Measurements from ENCODE around the gene POMT2.
"Not testable (repeated sequence)": the region's sequence is repeated elsewhere in the genome, so short reads cannot be mapped to it uniquely, and the experiment has no call there.

POMT2 gene

DNA sequence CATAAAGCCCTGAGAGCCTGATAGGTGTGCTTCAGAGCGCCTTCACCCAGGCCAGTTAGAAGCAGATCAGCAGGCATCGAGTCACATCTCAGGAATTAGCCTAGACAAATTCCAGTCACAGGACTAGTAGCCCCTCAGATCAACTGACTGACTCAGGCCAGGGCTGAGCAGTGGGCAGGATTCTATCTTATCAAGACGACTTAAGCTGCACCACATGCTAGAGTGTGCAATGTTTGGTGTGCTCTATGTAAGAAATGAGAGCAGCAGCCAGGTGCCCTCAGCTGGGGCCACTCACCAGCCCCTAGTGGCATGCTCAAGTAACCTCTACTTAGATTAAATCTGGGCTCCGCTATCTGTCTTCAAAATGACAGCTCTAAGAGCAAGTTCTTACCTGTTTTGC, 30.0 kb downstream of the POMT2 start:
- DNase-seq: no peak

DNA sequence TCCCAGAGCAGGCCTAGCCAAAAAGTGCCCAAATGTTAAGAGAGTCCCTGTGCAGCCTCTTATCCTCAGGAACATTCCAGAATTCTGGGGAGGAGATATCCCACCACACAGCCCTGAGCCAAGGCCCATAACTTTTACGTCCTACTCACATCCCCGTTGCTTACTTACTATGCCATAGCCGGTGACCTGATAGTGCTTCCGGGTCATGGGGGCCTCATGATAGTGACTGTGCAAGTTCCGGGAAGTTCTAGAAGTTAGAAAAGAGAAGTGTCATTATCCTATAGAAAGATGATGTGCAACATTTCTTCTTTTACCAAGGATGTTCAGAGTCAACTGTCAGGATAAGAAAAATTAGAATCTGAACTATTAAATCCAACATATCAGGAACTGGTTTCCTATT, 34.1 kb downstream of the POMT2 start:
- DNase-seq: no peak

DNA sequence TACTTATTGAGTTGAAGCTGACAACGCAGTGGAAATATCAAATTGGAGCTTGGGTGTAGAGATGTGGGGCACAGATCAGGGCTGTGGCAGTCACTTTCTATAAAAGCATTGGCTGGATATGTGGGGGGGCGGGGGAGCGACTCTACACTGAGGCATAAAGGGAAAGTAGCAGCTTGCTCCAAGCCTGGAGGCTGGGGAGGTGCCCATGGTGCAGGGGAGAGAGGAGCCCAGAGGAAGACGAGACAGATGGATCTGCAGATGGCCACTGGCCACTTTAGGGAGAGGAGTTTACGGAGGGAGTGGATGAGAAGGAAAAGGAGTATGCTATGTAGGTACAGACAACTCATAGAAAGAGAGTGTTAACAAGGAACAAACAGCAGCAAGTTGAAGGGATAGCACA, 36.2 kb downstream of the POMT2 start:
- peak; percentile 25 for DNase-seq

DNA sequence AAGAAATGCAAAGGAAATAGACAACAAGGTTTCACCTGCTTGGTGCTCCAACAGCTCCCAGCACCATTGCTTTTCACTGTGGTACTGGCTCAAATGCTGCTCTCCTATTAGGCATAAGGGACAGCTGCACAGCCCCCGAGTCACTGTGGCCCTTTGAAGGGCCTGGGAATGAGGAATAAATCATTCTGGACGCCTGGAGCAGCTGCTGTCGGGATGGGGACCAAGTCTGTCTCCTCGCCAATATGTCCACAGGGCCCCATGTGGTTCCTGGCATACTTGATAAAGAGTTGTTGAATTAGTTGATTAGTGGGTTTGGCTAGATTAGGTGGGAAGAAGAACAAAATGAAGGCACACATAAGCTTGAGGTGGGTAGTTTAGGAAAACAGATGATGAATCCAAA, 36.6 kb downstream of the POMT2 start:
- no peak for DNase-seq

DNA sequence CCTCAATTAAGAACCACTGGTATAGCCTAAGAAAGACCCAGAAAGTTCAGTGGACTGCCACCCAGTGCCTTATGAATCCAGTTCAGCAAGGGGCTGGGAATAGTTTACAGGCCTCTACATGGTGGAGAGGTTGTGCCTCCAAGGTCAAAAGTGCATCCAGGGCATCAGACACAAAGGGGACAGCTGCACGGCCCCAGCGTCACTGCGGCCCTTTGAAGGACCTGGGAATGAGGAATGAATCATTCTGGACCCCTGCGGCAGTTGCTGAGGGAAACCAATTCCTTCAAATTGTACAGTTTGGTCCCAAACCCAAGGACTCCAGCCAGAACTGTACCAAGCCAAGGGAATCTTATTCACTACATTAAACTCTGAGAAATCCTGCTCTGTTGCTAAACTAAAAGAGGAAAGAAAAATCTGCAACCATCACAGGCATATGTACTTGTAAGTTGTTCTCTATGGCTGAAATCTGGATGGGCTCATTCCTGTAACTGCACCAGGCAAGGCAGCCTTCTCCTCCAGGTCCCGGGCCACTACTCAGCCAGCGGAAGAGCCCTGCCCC, 38.8 kb downstream of the POMT2 start:
- no peak for DNase-seq

DNA sequence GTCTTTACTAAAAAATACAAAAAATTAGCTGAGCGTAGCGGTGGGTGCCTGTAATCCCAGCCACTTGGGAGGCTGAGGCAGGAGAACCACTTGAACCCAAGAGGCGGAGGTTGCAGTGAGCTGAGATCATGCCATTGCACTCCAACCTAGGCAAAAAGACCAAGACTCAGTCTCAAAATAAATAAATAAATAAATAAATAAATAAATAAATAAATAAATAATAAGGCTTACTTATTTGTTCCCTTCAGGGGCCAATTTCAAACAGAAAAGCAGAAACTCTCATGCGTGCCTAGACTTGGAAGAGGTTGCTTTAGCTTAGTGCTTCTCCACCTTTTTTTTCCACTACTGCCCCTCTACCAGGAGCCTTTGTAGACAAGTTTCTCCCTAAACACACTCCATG, 39.8 kb downstream of the POMT2 start:
- not testable (repeated sequence) for DNase-seq

DNA sequence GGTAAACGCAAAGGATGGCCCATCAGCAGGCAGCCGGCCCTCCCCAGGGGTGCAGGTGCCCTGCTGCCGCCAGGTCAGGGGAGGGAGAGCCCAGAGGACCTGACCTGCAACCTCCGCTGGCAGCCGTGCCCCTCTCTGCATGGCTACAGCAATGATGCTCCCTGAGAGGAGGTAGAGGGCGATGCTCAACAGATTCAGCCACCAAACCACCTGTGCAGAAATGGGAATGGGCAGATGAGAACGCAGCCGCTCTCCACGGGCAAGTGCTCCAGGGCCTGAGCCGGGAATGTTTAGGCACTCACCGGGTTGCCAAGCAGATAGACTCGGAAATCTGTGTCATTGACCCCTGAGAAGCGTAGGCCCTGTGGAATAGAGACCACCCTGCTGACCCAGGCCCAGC, 41.0 kb downstream of the POMT2 start:
- no peak for DNase-seq

DNA sequence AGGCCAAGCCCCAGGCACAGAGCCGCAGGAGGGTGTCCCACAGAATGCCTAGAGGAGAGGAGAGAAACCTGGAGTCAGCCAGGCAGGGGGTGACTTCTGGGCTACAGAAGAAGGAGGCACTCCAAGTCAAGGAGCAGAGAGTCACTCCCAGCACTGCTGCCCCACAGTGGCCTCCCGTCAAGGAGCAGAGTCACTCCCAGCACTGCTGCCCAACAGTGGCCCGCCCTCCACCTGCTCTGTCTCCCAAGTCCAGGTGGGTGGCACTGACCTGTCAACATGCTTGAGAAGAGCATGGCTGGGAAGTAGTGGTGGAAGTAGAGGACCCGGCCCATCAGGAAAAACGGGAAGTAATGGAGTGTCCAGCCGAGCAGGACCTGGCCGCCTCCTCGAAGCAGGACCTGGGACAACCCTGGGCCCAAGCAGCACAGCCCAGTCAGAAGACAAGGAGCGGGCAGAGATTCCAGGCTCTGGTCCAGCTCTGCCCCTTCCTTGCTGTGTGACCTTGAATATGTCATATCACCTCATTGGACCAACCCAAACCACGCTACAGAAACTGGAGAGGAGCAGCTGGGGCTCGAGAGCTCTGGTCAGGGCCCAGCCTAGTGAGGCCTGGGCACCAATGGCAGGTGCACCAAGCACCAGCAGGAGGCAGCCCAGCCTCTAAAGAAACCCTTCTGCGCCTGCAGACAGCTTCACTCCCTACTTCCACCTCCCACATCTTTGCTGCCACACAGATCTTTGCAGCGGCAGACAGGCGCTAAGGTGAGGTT, 42.0 kb downstream of the POMT2 start:
- no peak for DNase-seq

DNA sequence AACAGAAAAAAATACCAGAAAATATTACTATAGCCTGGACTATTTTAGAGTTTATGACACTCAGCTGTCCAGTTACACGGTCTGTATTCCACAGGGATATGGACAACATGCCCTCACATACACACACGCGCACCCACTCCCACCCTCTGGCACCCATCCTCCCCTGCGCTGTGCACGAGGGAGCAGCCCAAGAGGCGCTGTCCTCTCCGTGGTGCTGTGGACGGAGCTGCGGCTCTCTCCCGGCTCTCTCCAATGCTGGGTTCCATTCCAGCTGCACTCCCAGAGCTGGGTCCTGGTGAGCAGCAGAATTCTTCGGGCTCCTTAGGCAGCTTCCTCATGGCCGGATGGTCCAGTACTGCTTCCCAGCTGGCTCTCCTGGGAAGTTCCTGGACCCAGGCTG, 43.7 kb downstream of the POMT2 start:
- DNase-seq: no peak

DNA sequence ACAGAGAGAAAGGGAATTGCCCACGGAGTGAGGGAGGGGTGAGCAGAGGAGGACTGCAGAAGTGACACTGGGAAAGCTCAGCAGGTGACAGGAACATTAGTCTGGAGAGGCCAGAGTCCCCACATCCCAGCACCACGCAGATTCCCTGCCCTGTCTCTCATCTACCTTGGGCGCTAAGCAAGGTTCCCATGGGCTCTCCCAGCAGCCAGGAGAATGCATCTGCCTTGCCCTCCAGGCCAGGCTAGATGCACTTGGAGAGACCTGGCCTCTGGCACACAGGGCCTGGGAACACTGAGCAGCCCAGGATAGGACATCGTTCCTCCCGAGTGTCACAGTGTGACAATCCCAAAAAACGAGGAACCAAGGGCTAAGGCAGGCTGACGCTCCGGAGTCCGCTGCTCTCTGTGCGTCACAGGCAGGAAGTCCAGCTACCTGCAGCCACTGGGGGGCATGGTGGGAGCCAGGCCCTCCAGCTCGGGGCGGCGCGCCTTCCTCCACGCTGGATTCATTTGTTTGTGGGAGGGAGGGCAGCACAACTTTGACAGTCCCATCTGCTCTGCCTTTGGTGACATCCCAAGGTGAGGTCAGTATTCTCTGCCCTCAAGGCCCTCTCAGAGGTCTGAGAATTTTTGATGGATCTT, 44.3 kb downstream of the POMT2 start:
- DNase-seq: no peak

DNA sequence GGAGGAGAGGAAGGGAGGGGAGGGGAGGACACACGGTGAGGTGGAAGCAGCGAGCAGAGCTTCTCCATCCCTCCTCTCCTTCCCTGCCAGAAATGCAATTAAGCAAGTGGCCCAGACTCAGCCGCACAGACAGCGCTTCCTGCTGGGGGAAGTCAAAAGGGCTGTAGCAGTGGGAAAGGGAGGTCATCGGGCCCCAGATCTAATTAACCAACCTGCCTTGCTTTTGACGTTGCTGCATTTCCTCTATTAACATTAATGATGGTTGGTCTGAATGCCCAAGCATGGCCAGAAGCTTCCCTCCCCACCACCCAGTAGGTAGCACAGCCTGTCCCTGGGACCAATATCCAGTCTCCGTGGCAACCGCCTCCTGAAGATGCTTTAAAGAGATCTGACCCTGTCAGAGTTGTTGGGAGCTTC, 45.1 kb downstream of the POMT2 start:
- DNase-seq: no peak

DNA sequence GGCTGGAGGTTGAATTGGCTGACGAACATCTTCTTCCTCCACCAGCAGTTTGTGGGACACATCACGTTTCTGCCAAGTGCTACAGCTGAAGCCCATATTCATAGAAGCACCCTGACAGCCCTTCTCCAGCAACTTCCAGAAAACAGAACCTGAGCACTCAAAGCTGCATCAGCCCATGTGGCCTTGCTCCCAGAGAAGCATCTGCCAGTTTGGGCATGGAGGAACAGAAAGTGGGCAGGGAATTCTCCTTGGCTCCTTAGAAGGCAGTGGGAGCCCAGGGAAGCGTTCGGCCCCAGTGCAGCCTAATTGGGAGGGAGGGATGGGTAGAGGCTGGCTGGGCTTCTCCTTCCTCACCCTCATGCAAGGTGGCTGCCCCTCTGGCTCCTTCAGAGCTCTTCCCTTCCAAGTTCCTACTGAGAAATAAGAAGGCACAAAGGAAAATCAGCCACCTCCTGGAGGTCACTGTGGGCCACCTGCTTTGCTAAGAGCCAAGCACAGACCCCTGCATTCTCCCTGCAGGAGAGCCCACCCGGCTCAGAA, 45.6 kb downstream of the POMT2 start:
- no peak for DNase-seq

DNA sequence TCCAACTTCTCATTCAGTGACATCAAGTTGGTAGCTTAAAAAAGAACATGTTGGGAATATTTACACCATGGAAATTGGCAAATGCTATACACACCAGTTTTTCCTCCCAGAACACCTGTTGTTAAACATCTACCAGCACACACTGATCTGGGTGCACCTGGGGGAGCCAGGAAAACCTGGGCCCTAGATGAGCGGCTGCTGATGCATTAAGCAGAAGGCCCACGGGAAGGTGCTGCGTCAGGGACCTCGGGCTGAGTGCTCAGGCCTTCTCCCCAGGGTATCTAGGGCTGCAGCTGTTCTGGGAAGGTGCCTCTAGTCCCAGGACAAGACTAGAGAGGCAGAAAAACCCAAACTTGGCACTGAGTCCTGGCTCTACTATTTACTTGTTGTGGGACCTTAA, 46.9 kb downstream of the POMT2 start:
- DNase-seq: no peak

DNA sequence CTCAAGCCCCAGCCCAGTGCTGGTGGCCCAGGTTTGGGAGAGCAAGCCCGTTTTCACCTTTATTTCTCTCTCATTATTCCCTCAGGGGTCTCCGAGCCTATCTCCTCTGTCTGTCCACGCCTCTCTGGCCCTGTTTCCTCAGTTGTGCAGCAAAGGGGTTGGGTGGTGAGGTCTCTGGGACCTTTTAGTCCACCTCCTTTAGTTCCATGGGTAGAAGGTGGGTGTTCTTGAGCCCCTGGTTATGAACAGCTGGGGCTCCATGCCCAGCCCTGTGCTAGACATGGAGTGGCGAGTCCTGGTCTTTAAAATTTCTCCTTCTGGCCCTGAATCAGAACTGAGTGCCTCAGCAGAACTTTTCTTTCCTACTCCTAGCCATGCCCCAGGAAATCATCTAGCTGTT, 48.4 kb downstream of the POMT2 start:
- DNase-seq: no peak

DNA sequence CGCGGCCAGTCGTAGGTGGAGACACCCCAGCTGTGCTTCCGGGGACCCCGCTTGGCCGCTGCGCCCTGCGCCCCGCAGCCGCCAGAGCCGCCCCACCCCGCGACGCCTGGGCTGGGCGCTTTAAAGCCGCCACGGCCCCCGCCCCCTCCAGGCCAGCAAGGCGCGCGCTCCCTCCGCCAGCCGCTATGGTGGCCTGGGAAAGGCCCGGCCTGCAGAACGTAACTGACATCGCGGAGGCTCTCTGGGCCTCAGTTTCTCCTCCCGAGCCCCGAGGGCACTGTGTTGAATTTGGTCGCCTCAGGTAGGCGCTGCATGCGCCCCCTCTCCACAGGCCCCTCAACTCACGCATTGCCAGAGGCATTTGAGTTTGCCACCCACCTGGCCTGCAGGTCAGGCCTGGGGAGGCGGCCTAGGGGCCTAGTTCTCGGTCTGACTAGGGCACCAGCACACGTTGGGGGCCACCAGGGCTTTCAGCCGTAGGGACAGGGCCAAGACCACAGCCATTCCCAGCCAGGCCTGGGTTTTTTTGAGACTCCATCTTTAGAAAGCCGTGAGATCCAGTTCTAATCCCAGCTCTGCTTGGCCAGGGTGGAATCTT, 49.5 kb downstream of the POMT2 start, which contains the start of gene NGB:
Gene NGB (minus strand): TSS at position 94 of the 598 bp plus-strand sequence. CDS start 269 bp downstream, outside the sequence.
- DNase-seq: no peak

DNA sequence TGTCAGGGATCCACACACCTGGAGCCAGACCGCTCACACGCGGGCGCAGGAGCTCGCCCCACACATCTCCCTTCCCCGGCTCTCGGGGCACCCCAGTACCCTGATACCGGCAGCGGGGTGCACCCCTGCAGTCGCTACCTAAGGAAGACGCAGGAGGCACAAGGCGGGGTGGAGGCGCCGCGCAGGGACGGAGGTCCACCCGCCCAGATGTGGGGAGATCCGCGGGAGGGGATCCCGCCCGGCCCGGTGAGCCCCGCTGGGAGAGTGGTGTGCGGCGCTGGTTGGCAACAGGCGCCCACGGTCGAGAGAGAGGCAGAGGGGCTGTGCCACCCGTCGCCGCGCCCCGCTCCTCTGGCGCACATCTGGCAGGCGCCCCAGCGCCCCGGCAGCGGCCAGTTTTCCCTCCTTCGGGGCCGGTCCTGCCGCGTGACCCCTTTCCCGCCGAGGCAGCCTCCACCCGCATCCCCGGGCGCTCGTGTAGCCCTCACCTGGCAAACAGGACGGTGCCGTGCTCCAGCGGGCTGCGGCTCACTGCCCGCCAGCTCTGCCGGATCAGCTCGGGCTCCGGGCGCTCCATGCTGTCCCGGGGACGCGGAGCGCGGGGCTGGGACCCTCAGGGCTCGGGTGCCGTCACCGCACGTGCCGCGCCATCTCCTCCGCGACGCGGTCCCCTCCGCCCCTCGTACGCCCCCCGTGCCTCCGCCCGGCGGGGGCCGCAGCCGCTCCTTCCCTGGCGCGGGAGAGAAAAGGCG, 50.1 kb downstream of the POMT2 start:
- no peak for DNase-seq

DNA sequence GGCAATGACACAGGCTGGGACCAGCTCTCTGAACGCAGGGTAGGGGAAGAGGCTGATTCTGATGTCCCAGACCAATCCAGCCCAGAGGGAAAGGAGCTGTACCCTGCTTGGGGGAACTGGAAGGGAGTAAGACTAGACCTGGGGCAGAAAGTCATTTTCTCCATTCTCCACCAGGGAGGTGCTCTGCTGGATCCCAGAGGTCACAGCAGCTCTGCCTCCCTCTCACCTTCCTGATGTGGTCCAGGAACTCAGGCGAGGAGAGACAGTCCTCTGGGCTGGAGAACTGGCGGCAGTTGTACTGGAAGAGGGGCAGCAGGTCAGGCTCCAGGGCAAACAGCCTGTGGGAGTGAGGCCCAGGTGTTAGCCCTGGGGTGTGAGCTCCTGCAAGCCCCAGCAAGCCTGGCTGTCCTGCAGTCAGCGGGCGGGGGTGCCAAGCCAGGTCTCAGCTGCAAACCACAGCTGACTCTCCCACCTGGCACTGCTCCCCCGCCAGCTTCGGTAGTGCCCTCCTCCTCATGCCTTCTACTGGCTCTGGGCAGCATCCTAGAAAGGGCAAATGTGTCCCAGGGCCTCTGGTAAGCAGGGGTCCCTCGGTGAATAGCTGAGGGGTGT, 51.6 kb downstream of the POMT2 start:
- DNase-seq: peak; percentile 34

DNA sequence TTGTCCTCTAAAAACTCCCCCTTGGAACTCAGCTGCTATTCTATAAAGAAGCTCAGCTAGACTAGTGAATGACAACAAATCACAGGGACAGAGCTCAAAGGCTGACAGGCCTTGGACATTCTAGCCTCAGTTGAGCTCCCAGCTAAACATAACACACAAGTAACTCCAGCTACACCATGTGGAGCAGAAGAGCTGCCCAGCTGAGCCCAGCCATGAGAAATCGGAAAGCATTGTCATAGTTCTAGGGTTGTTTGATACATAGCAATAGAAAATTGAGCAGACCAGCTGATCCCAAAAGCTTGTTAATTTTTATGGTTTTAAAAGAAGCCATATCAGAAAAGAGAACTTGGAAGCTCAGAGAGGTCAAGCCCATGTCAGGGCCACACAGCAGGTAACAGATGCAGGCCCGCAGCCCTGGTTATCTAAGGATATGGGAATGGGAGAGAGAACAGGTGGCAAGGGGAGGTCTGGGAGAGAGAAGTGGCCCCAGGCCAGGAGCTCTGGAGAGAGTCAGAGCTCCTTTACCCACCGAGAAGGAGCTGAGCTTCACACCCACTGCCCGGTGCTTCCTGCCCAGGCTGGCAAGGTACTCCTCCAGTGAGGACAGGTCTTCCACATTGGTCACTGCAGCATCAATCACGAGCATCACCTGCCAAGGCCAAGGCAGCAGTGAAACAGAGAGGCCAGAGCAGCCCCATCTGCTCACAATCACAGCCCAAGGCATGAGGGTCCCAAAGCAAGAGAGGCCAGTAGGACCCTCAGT, 52.6 kb downstream of the POMT2 start:
- DNase-seq: no peak

DNA sequence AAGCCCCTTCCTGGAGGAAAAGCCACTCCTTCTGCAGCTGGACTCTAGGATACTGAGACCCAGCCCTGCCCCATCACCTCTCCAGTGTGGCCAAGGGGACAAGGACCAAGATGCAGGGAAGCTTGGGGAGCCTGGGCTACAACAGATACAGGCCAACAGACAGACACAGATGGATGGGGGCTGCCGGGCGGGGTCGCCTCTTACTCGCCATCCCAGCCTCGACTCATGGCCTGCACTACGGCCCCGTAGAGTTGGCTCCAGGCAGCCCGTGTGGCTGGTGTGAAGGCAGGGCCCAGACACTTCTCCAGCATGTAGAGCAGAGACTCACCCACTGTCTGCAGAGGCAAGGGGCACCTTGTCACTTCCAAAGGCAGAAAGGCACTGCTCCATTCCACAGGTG, 54.3 kb downstream of the POMT2 start:
- DNase-seq: no peak

DNA sequence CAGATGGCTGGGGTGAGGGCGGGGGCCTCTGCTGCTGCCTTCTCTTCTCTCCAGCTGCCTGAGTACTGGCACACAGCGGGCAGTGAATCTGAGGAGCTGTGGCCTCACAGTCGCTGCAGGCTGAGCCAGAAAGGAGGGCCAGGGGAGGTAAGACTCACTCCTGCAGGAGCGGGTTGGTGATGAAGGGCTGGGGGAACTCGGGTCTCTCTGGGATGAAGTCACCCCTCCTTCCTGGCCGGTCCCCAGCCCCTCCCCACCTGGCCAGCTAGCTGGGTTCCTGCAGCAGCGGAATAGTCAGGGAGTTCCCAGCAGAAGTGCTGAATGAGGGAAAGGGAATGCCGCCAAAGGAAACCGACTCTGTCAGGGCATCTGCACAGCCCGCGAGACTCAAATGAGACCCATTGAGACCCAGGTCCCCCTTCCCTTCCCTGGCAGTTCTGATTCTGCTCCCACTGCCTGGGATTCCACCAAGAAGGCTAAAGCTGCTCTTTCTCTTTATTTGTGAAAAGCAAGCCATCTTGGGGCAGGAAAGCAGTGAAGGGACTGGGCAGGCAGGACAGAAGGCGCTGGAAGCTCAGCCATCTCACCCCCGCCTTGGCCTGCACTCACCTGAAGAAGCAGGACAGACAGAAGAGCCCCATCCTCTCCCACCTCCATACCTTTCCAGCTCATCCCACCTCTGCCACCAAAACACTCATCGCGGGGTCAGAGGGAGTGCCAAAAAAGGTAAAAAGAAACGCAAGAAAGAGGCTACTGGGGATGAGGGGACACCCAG, 54.9 kb downstream of the POMT2 start:
- peak; percentile 28 for DNase-seq

DNA sequence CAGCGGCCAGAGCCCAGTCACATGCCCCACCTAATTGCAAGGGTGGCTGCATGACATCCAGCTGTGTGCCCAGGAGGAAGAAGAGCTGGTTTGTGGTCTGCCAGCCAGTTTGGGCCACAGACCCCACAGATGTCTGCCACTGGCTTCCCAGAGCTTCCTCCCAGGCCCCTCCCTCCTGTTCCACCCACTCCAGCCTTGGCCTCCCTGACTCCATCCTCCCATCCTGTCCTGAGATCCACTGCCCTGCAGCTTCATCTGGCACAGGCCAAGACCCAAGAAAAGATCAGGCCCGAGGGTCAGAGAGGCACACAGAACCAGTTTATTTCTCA, 55.5 kb downstream of the POMT2 start:
- no peak for DNase-seq

Measured in NCI-H2171 (cell line).